H1 (cell line): ENCODE data around the gene CELA2A. TPM values are rescaled to one million over a fixed set of nuclear protein-coding genes. Genes with fewer than 3 reads are reported as not detected.

Experiments used
- CTCF ChIA-PET: fragments of 300-600 bp; sonication (Branson Sonifier 250); formaldehyde crosslinking; loops from one replicate; lab custom pipeline; 2021; ENCODE audit not compliant: partially characterized antibody; lab: Charles Lee
- POLR2A ChIA-PET: fragments of 300-600 bp; sonication (Branson Sonifier 250); formaldehyde crosslinking; loops from one replicate; lab custom pipeline; 2021; ENCODE audit warnings: inconsistent platforms; ENCODE audit not compliant: partially characterized antibody; lab: Charles Lee
- DNase-seq, 2 experiments: peaks; one replicate each; pipeline versions ENCODE4 v3.0.0 to v3.0.0-alpha.2; 2010 to 2022; ENCODE audit warnings: low spot score in 2 of 2, low read depth in 1 of 2, mixed read lengths in 1 of 2
- FAIRE-seq: peaks from 2 replicates; lab custom pipeline; 2011; peaks lifted over from hg19 to GRCh38; lab: Jason Lieb, UNC
- H2AFZ ChIP-seq: 2 replicates; pipeline ENCODE4 v1.8.1; 2012; ENCODE audit warnings: low read length, inconsistent platforms
- H2AK5ac ChIP-seq: 2 replicates; pipeline ENCODE4 v1.6.1; 2013; ENCODE audit warnings: low read depth, low read length
- H2BK120ac ChIP-seq: replicated peaks from 2 replicates; pipeline ENCODE3; 2013; ENCODE audit warnings: low read depth, low read length, inconsistent platforms
- H2BK12ac ChIP-seq: 2 replicates; pipeline ENCODE4 v1.6.1; 2013; ENCODE audit warnings: low read depth, low read length
- H2BK15ac ChIP-seq: 2 replicates; pipeline ENCODE4 v1.6.1; 2013; ENCODE audit warnings: low read length
- H2BK20ac ChIP-seq: 2 replicates; pipeline ENCODE4 v1.6.1; 2013; ENCODE audit warnings: low read length
- H2BK5ac ChIP-seq: 2 replicates; pipeline ENCODE4 v1.6.1; 2013; ENCODE audit warnings: low read depth, low read length
- H3K14ac ChIP-seq: 2 replicates; pipeline ENCODE4 v1.6.1; 2013; ENCODE audit warnings: inconsistent platforms; ENCODE audit not compliant: insufficient read length
- H3K18ac ChIP-seq: 2 replicates; pipeline ENCODE4 v1.6.1; 2013; ENCODE audit warnings: low read length; ENCODE audit errors: extremely low read depth
- H3K23ac ChIP-seq: 2 replicates; pipeline ENCODE4 v1.6.1; 2013; ENCODE audit warnings: inconsistent platforms; ENCODE audit not compliant: insufficient read length
- H3K23me2 ChIP-seq: 2 replicates; pipeline ENCODE4 v1.6.1; 2013; ENCODE audit warnings: low read depth, low read length
- H3K27ac ChIP-seq: 2 replicates; pipeline ENCODE4 v1.6.1; 2011; ENCODE audit warnings: low read depth, low read length, inconsistent platforms
- H3K27me3 ChIP-seq, 4 experiments: replicated peaks in 1 of 4; 1 replicate in 1 of 4; 2 replicates in 3 of 4; pipeline versions ENCODE4 v1.6.1 to v1.8.1; 2011 to 2013; ENCODE audit warnings: low read length in 3 of 4, mild to moderate bottlenecking in 3 of 4, inconsistent platforms in 2 of 4, mixed read lengths in 2 of 4, moderate library complexity in 1 of 4; ENCODE audit not compliant: control insufficient read depth in 3 of 4, insufficient read depth in 3 of 4; ENCODE audit errors: extremely low read depth in 1 of 4
- H3K36me3 ChIP-seq, 4 experiments: 2 replicates each; pipeline versions ENCODE4 v1.6.1 to v1.8.1; 2011 to 2013; ENCODE audit warnings: mild to moderate bottlenecking in 4 of 4, low read length in 3 of 4, moderate library complexity in 2 of 4, control low read depth in 1 of 4, inconsistent platforms in 1 of 4; ENCODE audit not compliant: insufficient read depth in 4 of 4, control insufficient read depth in 2 of 4
- H3K4ac ChIP-seq: replicated peaks from 2 replicates; pipeline ENCODE3; 2013; ENCODE audit warnings: low read length, low read depth, mixed read lengths, inconsistent platforms; ENCODE audit not compliant: insufficient read length
- H3K4me1 ChIP-seq, 4 experiments: replicated peaks in 1 of 4; 1 replicate in 1 of 4; 2 replicates in 3 of 4; pipeline versions ENCODE4 v1.6.1 to v1.8.1; 2011 to 2013; ENCODE audit warnings: low read length in 3 of 4, inconsistent platforms in 2 of 4, mixed read lengths in 1 of 4; ENCODE audit not compliant: insufficient read depth in 4 of 4, control insufficient read depth in 3 of 4
- H3K4me2 ChIP-seq, 2 experiments: 2 replicates each; pipeline versions ENCODE4 v1.6.1 to v1.8.1; 2011 to 2013; ENCODE audit warnings: low read depth in 2 of 2, low read length in 2 of 2, control low read depth in 1 of 2, inconsistent platforms in 1 of 2, mild to moderate bottlenecking in 1 of 2; ENCODE audit not compliant: insufficient read depth in 1 of 2
- H3K4me3 ChIP-seq, 4 experiments: fragments of 200-600, 300-600 bp in 1 of 4; sonication (generic), shearing (Covaris generic), sonication (Bioruptor Twin) in 1 of 4; 2 replicates each; pipeline versions ENCODE4 v1.5.1 to v1.8.1; 2011 to 2016; ENCODE audit warnings: low read length in 4 of 4, low read depth in 3 of 4, control low read depth in 2 of 4, inconsistent platforms in 2 of 4, mild to moderate bottlenecking in 2 of 4, mixed read lengths in 1 of 4, moderate library complexity in 1 of 4; ENCODE audit not compliant: insufficient read depth in 2 of 4; ENCODE audit errors: extremely low read depth in 1 of 4
- H3K56ac ChIP-seq: replicated peaks from 2 replicates; pipeline ENCODE3; 2013; ENCODE audit warnings: low read depth, mild to moderate bottlenecking, mixed read lengths, low read length, inconsistent platforms; ENCODE audit not compliant: insufficient read length
- H3K79me1 ChIP-seq: 2 replicates; pipeline ENCODE4 v1.6.1; 2013; ENCODE audit warnings: low read depth, low read length, control low read depth
- H3K79me2 ChIP-seq, 2 experiments: 2 replicates each; pipeline versions ENCODE4 v1.6.1 to v1.8.1; 2012 to 2013; ENCODE audit warnings: low read length in 2 of 2, mild to moderate bottlenecking in 2 of 2, inconsistent platforms in 1 of 2; ENCODE audit not compliant: insufficient read depth in 2 of 2, control insufficient read depth in 1 of 2
- H3K9ac ChIP-seq, 4 experiments: replicated peaks in 1 of 4; 1 replicate in 1 of 4; 2 replicates in 3 of 4; pipeline versions ENCODE4 v1.6.1 to v1.8.1; 2011 to 2013; ENCODE audit warnings: low read depth in 3 of 4, low read length in 3 of 4, control low read depth in 2 of 4, mild to moderate bottlenecking in 2 of 4, moderate library complexity in 2 of 4, inconsistent platforms in 1 of 4; ENCODE audit errors: extremely low read depth in 1 of 4
- H3K9me3 ChIP-seq, 2 experiments: 2 replicates each; pipeline versions ENCODE4 v1.6.1 to v1.8.1; 2012 to 2013; ENCODE audit warnings: mild to moderate bottlenecking in 2 of 2, moderate library complexity in 2 of 2, control low read depth in 1 of 2, inconsistent platforms in 1 of 2, low read depth in 1 of 2, low read length in 1 of 2, mixed read lengths in 1 of 2; ENCODE audit not compliant: insufficient read depth in 2 of 2
- H4K20me1 ChIP-seq, 2 experiments: replicated peaks in 1 of 2; 2 replicates each; pipeline versions ENCODE3 to v1.8.1; 2011 to 2013; ENCODE audit warnings: inconsistent platforms in 2 of 2, low read length in 2 of 2, mild to moderate bottlenecking in 1 of 2; ENCODE audit not compliant: insufficient read depth in 2 of 2, control insufficient read depth in 1 of 2
- H4K5ac ChIP-seq: 2 replicates; pipeline ENCODE4 v1.6.1; 2013; ENCODE audit warnings: low read length, low read depth, mixed read lengths, inconsistent platforms; ENCODE audit not compliant: insufficient read length
- H4K8ac ChIP-seq: 2 replicates; pipeline ENCODE4 v1.8.0; 2013; ENCODE audit warnings: mild to moderate bottlenecking, moderate library complexity, low read length, inconsistent platforms; ENCODE audit not compliant: insufficient read depth; ENCODE audit errors: extremely low read depth
- H4K91ac ChIP-seq: replicated peaks from 2 replicates; pipeline ENCODE3; 2013; ENCODE audit warnings: low read length, mixed read lengths, inconsistent platforms; ENCODE audit not compliant: insufficient read length
- CTBP2 ChIP-seq: IDR thresholded peaks from 2 replicates; pipeline ENCODE4 v1.7.0; 2011; ENCODE audit warnings: borderline replicate concordance, mild to moderate bottlenecking, moderate library complexity, mixed read lengths, low read length; ENCODE audit not compliant: insufficient read depth, insufficient read length
- FOSL1 ChIP-seq: IDR thresholded peaks from 2 replicates; pipeline ENCODE4 v1.6.1; 2011; ENCODE audit warnings: mild to moderate bottlenecking, low read depth, low read length, moderate library complexity; ENCODE audit not compliant: insufficient read depth
- HDAC6 ChIP-seq: IDR thresholded peaks from one replicate; pipeline ENCODE4 v1.7.1; 2012; ENCODE audit warnings: low read depth, mild to moderate bottlenecking, inconsistent platforms, low read length, moderate library complexity
- MAFK ChIP-seq: IDR thresholded peaks from 2 replicates; pipeline ENCODE4 v1.6.1; 2012; ENCODE audit warnings: low read depth, mild to moderate bottlenecking, improper control_type of control experiment, low read length
- NRF1 ChIP-seq: IDR thresholded peaks from 2 replicates; pipeline ENCODE4 v1.6.1; 2011; ENCODE audit warnings: mild to moderate bottlenecking, low read depth, low read length, improper control_type of control experiment
- POLR2A ChIP-seq, 2 experiments: IDR thresholded peaks; 1 replicate in 1 of 2; 2 replicates in 1 of 2; pipeline ENCODE4 v1.6.1; 2011; ENCODE audit warnings: low read depth in 2 of 2, low read length in 2 of 2, mild to moderate bottlenecking in 2 of 2; ENCODE audit errors: control extremely low read depth in 1 of 2
- RAD21 ChIP-seq, 2 experiments: IDR thresholded peaks in 1 of 2; conservative IDR thresholded peaks in 1 of 2; 2 replicates each; pipeline ENCODE4 v1.6.1; 2011; ENCODE audit warnings: low read depth in 2 of 2, low read length in 2 of 2, improper control_type of control experiment in 1 of 2, inconsistent platforms in 1 of 2, mild to moderate bottlenecking in 1 of 2, moderate library complexity in 1 of 2
- RBBP5 ChIP-seq: IDR thresholded peaks from 2 replicates; pipeline ENCODE4 v1.7.1; 2012; ENCODE audit warnings: low read depth, mild to moderate bottlenecking, inconsistent platforms, low read length, moderate library complexity, borderline replicate concordance
- SP2 ChIP-seq: IDR thresholded peaks from 2 replicates; pipeline ENCODE4 v1.6.1; 2012; ENCODE audit warnings: mild to moderate bottlenecking, low read length, inconsistent platforms
- SP4 ChIP-seq: IDR thresholded peaks from 2 replicates; pipeline ENCODE4 v1.6.1; 2012; ENCODE audit warnings: low read length, inconsistent platforms
- YY1 ChIP-seq: IDR thresholded peaks from 2 replicates; pipeline ENCODE4 v1.6.1; 2011; ENCODE audit warnings: low read depth, mild to moderate bottlenecking, low read length
- WGBS, 2 experiments: shearing (Covaris generic) in 1 of 2; methylation state at CpG; one replicate each; pipeline versions ENCODE4 v1.1.6 to v1.1.7; 2013 to 2015; ENCODE audit warnings: low lambda C conversion rate in 2 of 2, mixed read lengths in 2 of 2, inconsistent platforms in 1 of 2, low coverage in 1 of 2, missing lambda C conversion rate in 1 of 2; ENCODE audit not compliant: insufficient replicate concordance in 2 of 2, insufficient coverage in 1 of 2, insufficient read length in 1 of 2; ENCODE audit errors: extremely low coverage in 1 of 2, missing lambda C conversion rate in 1 of 2; 5-methylcytosine and 5-hydroxymethylcytosine counted together
- polyA plus RNA-seq, 7 experiments: library from polyadenylated mRNA; depleted of rRNA in 3 of 7; stranded (reverse) in 5 of 7; unstranded in 2 of 7; fragments of >200 nt in 5 of 7; fragments of 200-250 nt in 2 of 7; gene quantifications; 1 replicate in 5 of 7; 2 replicates in 1 of 7; 4 replicates in 1 of 7; pipeline versions ENCODE4 v1.2.1 to v1.2.3, GENCODE V29; 2011 to 2013; ENCODE audit warnings: missing spikeins in 2 of 7, mixed read lengths in 2 of 7
- total RNA-seq: library from RNA; stranded (reverse); fragmentation: NEBNext Ultra II Directional; extraction: Animal tissue kit (Norgen Biotek cat#: 25700); gene quantifications from 2 replicates; pipeline ENCODE4 v1.2.1, GENCODE V29; 2021
- TF ChIP-seq, protein P1 (sequence below): IDR thresholded peaks from 2 replicates; pipeline ENCODE4 v1.6.1; 2011; ENCODE audit warnings: low read depth, mild to moderate bottlenecking, low read length; ENCODE audit not compliant: insufficient read depth

CELA2A gene
- total and polyA plus RNA-seq, 2 of the 8 experiments (the other 6 are each of a cell fraction or from before 2014, with no cell fraction given): not detected

DNA sequence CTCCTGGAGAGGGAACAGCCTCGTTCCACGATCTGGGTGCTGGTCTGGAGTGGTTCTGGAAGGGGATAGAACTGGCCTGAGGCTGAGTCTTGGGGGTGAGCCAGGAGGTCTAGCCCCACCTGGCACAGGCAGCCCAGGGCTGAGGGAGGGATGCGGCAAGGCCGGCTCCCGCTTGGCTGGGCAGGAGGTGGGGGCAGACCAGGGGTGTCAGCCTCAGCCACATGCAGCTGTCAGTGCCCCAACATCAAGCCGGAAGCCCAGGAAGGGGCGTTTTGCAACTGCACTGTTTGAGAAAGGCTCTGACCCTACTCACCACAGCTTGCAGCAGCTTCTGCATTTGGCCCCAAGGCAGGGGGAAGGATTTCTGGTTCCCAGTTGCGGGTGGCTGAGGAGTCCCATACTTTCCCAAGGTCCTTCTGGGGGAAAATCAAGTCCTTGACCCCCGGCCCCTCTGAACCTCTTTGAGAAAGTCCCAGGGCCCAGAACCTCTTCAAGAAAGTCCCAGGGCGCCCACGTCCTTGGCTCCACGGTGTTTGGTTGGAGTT lies 44.9 kb upstream of the CELA2A start:
- TF ChIP-seq RAD21 (IDR thresholded peaks at IDR 0.05 in 1 of 2, conservative IDR thresholded peaks at IDR 0.05 in 1 of 2; ENCODE audit: low read depth in 2 of 2, low read length in 2 of 2) (no peak), SP2 (no peak), RBBP5 (no peak), POLR2A (IDR thresholded peaks at IDR 0.05; ENCODE audit: control extremely low read depth in 1 of 2, low read depth in 2 of 2, low read length in 2 of 2) (no peak), FOSL1 (no peak), NRF1 (no peak), MAFK (no peak), HDAC6 (no peak), SP4 (no peak), CTBP2 (no peak), YY1 (no peak)
- TF ChIP-seq, protein P1, sequence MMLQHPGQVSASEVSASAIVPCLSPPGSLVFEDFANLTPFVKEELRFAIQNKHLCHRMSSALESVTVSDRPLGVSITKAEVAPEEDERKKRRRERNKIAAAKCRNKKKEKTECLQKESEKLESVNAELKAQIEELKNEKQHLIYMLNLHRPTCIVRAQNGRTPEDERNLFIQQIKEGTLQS: no peak
- Histone ChIP-seq H3K27ac (no peak overlapping the region), H2BK5ac (no peak overlapping the region), H2BK12ac (no peak overlapping the region), H3K36me3 (no peaks in the 10 kb centered on the region), H4K20me1 (peaks cover 2 to 7% of the 10 kb centered on the region in 2 experiments), H3K23me2 (peaks cover 8% of the 10 kb centered on the region), H3K18ac (no peak overlapping the region), H2BK120ac (no peak overlapping the region), H3K9me3 (no peaks in the 10 kb centered on the region), H2AK5ac (no peak overlapping the region), H4K8ac (no peak overlapping the region; the same call in 1 of the 2 replicates), H3K9ac (no peak overlapping the region), H4K5ac (no peak overlapping the region), H2AFZ (no peak overlapping the region), H3K79me2 (no peaks in the 10 kb centered on the region), H3K79me1 (no peaks in the 10 kb centered on the region; the same call in 1 of the 2 replicates), H3K56ac (no peak overlapping the region), H3K4me1 (peaks cover 0 to 23% (median 4%) of the 10 kb centered on the region in 4 experiments; a peak in 6 of 7 replicates), H3K27me3 (peaks cover 0 to 19% (median 14%) of the 10 kb centered on the region in 4 experiments; a peak in 6 of 7 replicates), H2BK15ac (no peak overlapping the region), H3K4me2 (peak overlapping the region in 1 of 2 experiments; percentile 93; a peak in 1 of 4 replicates), H3K14ac (no peak overlapping the region), H3K4ac (no peak overlapping the region), H4K91ac (no peak overlapping the region), H2BK20ac (no peak overlapping the region), H3K4me3 (no peak overlapping the region), H3K23ac (no peak overlapping the region)
- CTCF ChIA-PET: interaction anchor here (1.0 to 3.3 kb wide), 5 partner anchors 9 to 89 kb away, joined by 3 to 15 read pairs (median 4); no protein-coding TSS in a partner anchor
- 88% methylated on average over 12 of the region's 12 CpGs; no CpG with 5 or more reads in 1 of the 2 experiments for WGBS, 2 experiments
- no peak for FAIRE-seq
- POLR2A ChIA-PET: interaction anchor here (1.7 kb wide), 1 partner anchor 12 kb away, joined by 5 read pairs; no protein-coding TSS in a partner anchor
- no peak for DNase-seq
